H1 (cell line): Measurements from ENCODE around the gene MAN2C1. TPM values are rescaled to one million over a fixed set of nuclear protein-coding genes. Genes with fewer than 3 reads are reported as not detected.
A peak's percentile ranks its signal among the peaks of the same experiment; 100 is the strongest.

Experiments
- CTCF ChIA-PET: fragments of 300-600 bp; sonication (Branson Sonifier 250); formaldehyde crosslinking; loops from one replicate; lab custom pipeline; 2021; ENCODE audit not compliant: partially characterized antibody; lab: Charles Lee
- POLR2A ChIA-PET: fragments of 300-600 bp; sonication (Branson Sonifier 250); formaldehyde crosslinking; loops from one replicate; lab custom pipeline; 2021; ENCODE audit warnings: inconsistent platforms; ENCODE audit not compliant: partially characterized antibody; lab: Charles Lee
- DNase-seq, 2 experiments: peaks; one replicate each; pipeline versions ENCODE4 v3.0.0 to v3.0.0-alpha.2; 2010 to 2022; ENCODE audit warnings: low spot score in 2 of 2, low read depth in 1 of 2, mixed read lengths in 1 of 2
- FAIRE-seq: peaks from 2 replicates; lab custom pipeline; 2011; peaks lifted over from hg19 to GRCh38; lab: Jason Lieb, UNC
- H2AFZ ChIP-seq: 2 replicates; pipeline ENCODE4 v1.8.1; 2012; ENCODE audit warnings: low read length, inconsistent platforms
- H2AK5ac ChIP-seq: 2 replicates; pipeline ENCODE4 v1.6.1; 2013; ENCODE audit warnings: low read depth, low read length
- H2BK120ac ChIP-seq: replicated peaks from 2 replicates; pipeline ENCODE3; 2013; ENCODE audit warnings: low read depth, low read length, inconsistent platforms
- H2BK12ac ChIP-seq: 2 replicates; pipeline ENCODE4 v1.6.1; 2013; ENCODE audit warnings: low read depth, low read length
- H2BK15ac ChIP-seq: 2 replicates; pipeline ENCODE4 v1.6.1; 2013; ENCODE audit warnings: low read length
- H2BK20ac ChIP-seq: 2 replicates; pipeline ENCODE4 v1.6.1; 2013; ENCODE audit warnings: low read length
- H2BK5ac ChIP-seq: 2 replicates; pipeline ENCODE4 v1.6.1; 2013; ENCODE audit warnings: low read depth, low read length
- H3K14ac ChIP-seq: 2 replicates; pipeline ENCODE4 v1.6.1; 2013; ENCODE audit warnings: inconsistent platforms; ENCODE audit not compliant: insufficient read length
- H3K18ac ChIP-seq: 2 replicates; pipeline ENCODE4 v1.6.1; 2013; ENCODE audit warnings: low read length; ENCODE audit errors: extremely low read depth
- H3K23ac ChIP-seq: 2 replicates; pipeline ENCODE4 v1.6.1; 2013; ENCODE audit warnings: inconsistent platforms; ENCODE audit not compliant: insufficient read length
- H3K23me2 ChIP-seq: 2 replicates; pipeline ENCODE4 v1.6.1; 2013; ENCODE audit warnings: low read depth, low read length
- H3K27ac ChIP-seq: 2 replicates; pipeline ENCODE4 v1.6.1; 2011; ENCODE audit warnings: low read depth, low read length, inconsistent platforms
- H3K27me3 ChIP-seq, 4 experiments: replicated peaks in 1 of 4; 1 replicate in 1 of 4; 2 replicates in 3 of 4; pipeline versions ENCODE4 v1.6.1 to v1.8.1; 2011 to 2013; ENCODE audit warnings: low read length in 3 of 4, mild to moderate bottlenecking in 3 of 4, inconsistent platforms in 2 of 4, mixed read lengths in 2 of 4, moderate library complexity in 1 of 4; ENCODE audit not compliant: control insufficient read depth in 3 of 4, insufficient read depth in 3 of 4; ENCODE audit errors: extremely low read depth in 1 of 4
- H3K36me3 ChIP-seq, 4 experiments: 2 replicates each; pipeline versions ENCODE4 v1.6.1 to v1.8.1; 2011 to 2013; ENCODE audit warnings: mild to moderate bottlenecking in 4 of 4, low read length in 3 of 4, moderate library complexity in 2 of 4, control low read depth in 1 of 4, inconsistent platforms in 1 of 4; ENCODE audit not compliant: insufficient read depth in 4 of 4, control insufficient read depth in 2 of 4
- H3K4ac ChIP-seq: replicated peaks from 2 replicates; pipeline ENCODE3; 2013; ENCODE audit warnings: low read length, low read depth, mixed read lengths, inconsistent platforms; ENCODE audit not compliant: insufficient read length
- H3K4me1 ChIP-seq, 4 experiments: replicated peaks in 1 of 4; 1 replicate in 1 of 4; 2 replicates in 3 of 4; pipeline versions ENCODE4 v1.6.1 to v1.8.1; 2011 to 2013; ENCODE audit warnings: low read length in 3 of 4, inconsistent platforms in 2 of 4, mixed read lengths in 1 of 4; ENCODE audit not compliant: insufficient read depth in 4 of 4, control insufficient read depth in 3 of 4
- H3K4me2 ChIP-seq, 2 experiments: 2 replicates each; pipeline versions ENCODE4 v1.6.1 to v1.8.1; 2011 to 2013; ENCODE audit warnings: low read depth in 2 of 2, low read length in 2 of 2, control low read depth in 1 of 2, inconsistent platforms in 1 of 2, mild to moderate bottlenecking in 1 of 2; ENCODE audit not compliant: insufficient read depth in 1 of 2
- H3K4me3 ChIP-seq, 4 experiments: fragments of 200-600, 300-600 bp in 1 of 4; sonication (generic), shearing (Covaris generic), sonication (Bioruptor Twin) in 1 of 4; 2 replicates each; pipeline versions ENCODE4 v1.5.1 to v1.8.1; 2011 to 2016; ENCODE audit warnings: low read length in 4 of 4, low read depth in 3 of 4, control low read depth in 2 of 4, inconsistent platforms in 2 of 4, mild to moderate bottlenecking in 2 of 4, mixed read lengths in 1 of 4, moderate library complexity in 1 of 4; ENCODE audit not compliant: insufficient read depth in 2 of 4; ENCODE audit errors: extremely low read depth in 1 of 4
- H3K56ac ChIP-seq: replicated peaks from 2 replicates; pipeline ENCODE3; 2013; ENCODE audit warnings: low read depth, mild to moderate bottlenecking, mixed read lengths, low read length, inconsistent platforms; ENCODE audit not compliant: insufficient read length
- H3K79me1 ChIP-seq: 2 replicates; pipeline ENCODE4 v1.6.1; 2013; ENCODE audit warnings: low read depth, low read length, control low read depth
- H3K79me2 ChIP-seq, 2 experiments: 2 replicates each; pipeline versions ENCODE4 v1.6.1 to v1.8.1; 2012 to 2013; ENCODE audit warnings: low read length in 2 of 2, mild to moderate bottlenecking in 2 of 2, inconsistent platforms in 1 of 2; ENCODE audit not compliant: insufficient read depth in 2 of 2, control insufficient read depth in 1 of 2
- H3K9ac ChIP-seq, 4 experiments: replicated peaks in 1 of 4; 1 replicate in 1 of 4; 2 replicates in 3 of 4; pipeline versions ENCODE4 v1.6.1 to v1.8.1; 2011 to 2013; ENCODE audit warnings: low read depth in 3 of 4, low read length in 3 of 4, control low read depth in 2 of 4, mild to moderate bottlenecking in 2 of 4, moderate library complexity in 2 of 4, inconsistent platforms in 1 of 4; ENCODE audit errors: extremely low read depth in 1 of 4
- H3K9me3 ChIP-seq, 2 experiments: 2 replicates each; pipeline versions ENCODE4 v1.6.1 to v1.8.1; 2012 to 2013; ENCODE audit warnings: mild to moderate bottlenecking in 2 of 2, moderate library complexity in 2 of 2, control low read depth in 1 of 2, inconsistent platforms in 1 of 2, low read depth in 1 of 2, low read length in 1 of 2, mixed read lengths in 1 of 2; ENCODE audit not compliant: insufficient read depth in 2 of 2
- H4K20me1 ChIP-seq, 2 experiments: replicated peaks in 1 of 2; 2 replicates each; pipeline versions ENCODE3 to v1.8.1; 2011 to 2013; ENCODE audit warnings: inconsistent platforms in 2 of 2, low read length in 2 of 2, mild to moderate bottlenecking in 1 of 2; ENCODE audit not compliant: insufficient read depth in 2 of 2, control insufficient read depth in 1 of 2
- H4K5ac ChIP-seq: 2 replicates; pipeline ENCODE4 v1.6.1; 2013; ENCODE audit warnings: low read length, low read depth, mixed read lengths, inconsistent platforms; ENCODE audit not compliant: insufficient read length
- H4K8ac ChIP-seq: 2 replicates; pipeline ENCODE4 v1.8.0; 2013; ENCODE audit warnings: mild to moderate bottlenecking, moderate library complexity, low read length, inconsistent platforms; ENCODE audit not compliant: insufficient read depth; ENCODE audit errors: extremely low read depth
- H4K91ac ChIP-seq: replicated peaks from 2 replicates; pipeline ENCODE3; 2013; ENCODE audit warnings: low read length, mixed read lengths, inconsistent platforms; ENCODE audit not compliant: insufficient read length
- CBX5 ChIP-seq: fragments of 300-800, 300-1000 bp; sonication (generic); IDR thresholded peaks from 2 replicates; pipeline ENCODE4 v1.7.1; 2016; ENCODE audit warnings: antibody characterized with exemption, low read length, low read depth
- CEBPB ChIP-seq: IDR thresholded peaks from 2 replicates; pipeline ENCODE4 v1.6.1; 2012; ENCODE audit warnings: low read depth, low read length
- GTF2F1 ChIP-seq: IDR thresholded peaks from 2 replicates; pipeline ENCODE4 v1.6.1; 2012; ENCODE audit warnings: low read depth, low read length, improper control_type of control experiment, borderline replicate concordance
- HDAC2 ChIP-seq, 2 experiments: fragments of 300-600 bp in 1 of 2; sonication (generic) in 1 of 2; IDR thresholded peaks; 2 replicates each; pipeline ENCODE4 v1.6.1; 2011 to 2012; ENCODE audit warnings: low read depth in 2 of 2, low read length in 2 of 2, mild to moderate bottlenecking in 2 of 2, moderate library complexity in 2 of 2, borderline replicate concordance in 1 of 2, inconsistent platforms in 1 of 2
- KDM1A ChIP-seq: fragments of 200-600, 300-600 bp; sonication (generic); IDR thresholded peaks from 2 replicates; pipeline ENCODE4 v1.7.1; 2016; ENCODE audit warnings: mild to moderate bottlenecking, low read length, borderline replicate concordance
- POU5F1 ChIP-seq: IDR thresholded peaks from 2 replicates; pipeline ENCODE4 v1.6.1; 2011; ENCODE audit warnings: low read depth, mild to moderate bottlenecking, low read length, moderate library complexity
- SIRT6 ChIP-seq: IDR thresholded peaks from one replicate; pipeline ENCODE4 v1.7.1; 2012; ENCODE audit warnings: low read length, inconsistent platforms
- TEAD4 ChIP-seq: IDR thresholded peaks from 2 replicates; pipeline ENCODE4 v1.6.1; 2012; ENCODE audit warnings: low read depth, low read length, inconsistent platforms, mixed read lengths
- USF2 ChIP-seq: IDR thresholded peaks from 2 replicates; pipeline ENCODE4 v1.6.1; 2011; ENCODE audit warnings: low read length, improper control_type of control experiment
- WGBS, 2 experiments: shearing (Covaris generic) in 1 of 2; methylation state at CpG; one replicate each; pipeline versions ENCODE4 v1.1.6 to v1.1.7; 2013 to 2015; ENCODE audit warnings: low lambda C conversion rate in 2 of 2, mixed read lengths in 2 of 2, inconsistent platforms in 1 of 2, low coverage in 1 of 2, missing lambda C conversion rate in 1 of 2; ENCODE audit not compliant: insufficient replicate concordance in 2 of 2, insufficient coverage in 1 of 2, insufficient read length in 1 of 2; ENCODE audit errors: extremely low coverage in 1 of 2, missing lambda C conversion rate in 1 of 2; 5-methylcytosine and 5-hydroxymethylcytosine counted together
- polyA plus RNA-seq, 7 experiments: library from polyadenylated mRNA; depleted of rRNA in 3 of 7; stranded (reverse) in 5 of 7; unstranded in 2 of 7; fragments of >200 nt in 5 of 7; fragments of 200-250 nt in 2 of 7; gene quantifications; 1 replicate in 5 of 7; 2 replicates in 1 of 7; 4 replicates in 1 of 7; pipeline versions ENCODE4 v1.2.1 to v1.2.3, GENCODE V29; 2011 to 2013; ENCODE audit warnings: missing spikeins in 2 of 7, mixed read lengths in 2 of 7
- total RNA-seq: library from RNA; stranded (reverse); fragmentation: NEBNext Ultra II Directional; extraction: Animal tissue kit (Norgen Biotek cat#: 25700); gene quantifications from 2 replicates; pipeline ENCODE4 v1.2.1, GENCODE V29; 2021

The MAN2C1 gene
- total and polyA plus RNA-seq, 2 of the 8 experiments (the other 6 are each of a cell fraction or from before 2014, with no cell fraction given) = 56.3 to 88.9 TPM

- H2BK5ac ChIP-seq = no peak overlapping the region
- no peak overlapping the region for H2BK120ac ChIP-seq
- H3K23ac ChIP-seq = no peak overlapping the region
- no peak overlapping the region for H2BK20ac ChIP-seq
- no peak overlapping the region for H3K27ac ChIP-seq
- no peaks in the 10 kb centered on the region for H3K27me3 ChIP-seq
- FAIRE-seq (no peak), DNase-seq (no peak)
- POLR2A ChIA-PET = interaction anchor here (0.6 to 5.2 kb wide), 8 partner anchors 9 to 318 kb away, joined by 3 to 40 read pairs (median 4); no protein-coding TSS in a partner anchor
- no peaks in the 10 kb centered on the region; the same call in 1 of the 2 replicates for H3K79me1 ChIP-seq
- no peak overlapping the region for H3K18ac ChIP-seq
- H3K56ac ChIP-seq = no peak overlapping the region
- no peak overlapping the region for H3K9ac ChIP-seq
- peaks cover 0 to 4% of the 10 kb centered on the region in 2 experiments for H4K20me1 ChIP-seq
- H3K36me3 ChIP-seq = peaks cover 3 to 35% (median 27%) of the 10 kb centered on the region in 4 experiments; a peak in 7 of 8 replicates
- H2AK5ac ChIP-seq = no peak overlapping the region
- no peak overlapping the region for H4K8ac ChIP-seq
- peak overlapping the region in 3 of 4 experiments; percentile 59 to 85 (median 82); a peak in 3 of 8 replicates for H3K4me3 ChIP-seq
- no peak overlapping the region for H4K5ac ChIP-seq
- no peak overlapping the region for H2BK15ac ChIP-seq
- H3K79me2 ChIP-seq = no peaks in the 10 kb centered on the region; a peak in 1 of 4 replicates
- no peak overlapping the region for H2BK12ac ChIP-seq
- H3K23me2 ChIP-seq = peaks cover 4% of the 10 kb centered on the region
- H3K14ac ChIP-seq = no peak overlapping the region
- H3K4ac ChIP-seq = no peak overlapping the region
- 88% methylated on average over 7 of the region's 7 CpGs; no CpG with 5 or more reads in 1 of the 2 experiments for WGBS, 2 experiments
- no peaks in the 10 kb centered on the region for H3K9me3 ChIP-seq
- H2AFZ ChIP-seq = no peak overlapping the region
- TF ChIP-seq HDAC2 (IDR thresholded peaks at IDR 0.05; ENCODE audit: borderline replicate concordance in 1 of 2, low read depth in 2 of 2, low read length in 2 of 2) (no peak), USF2 (no peak), SIRT6 (no peak), CEBPB (no peak; the same call in 1 of the 2 replicates), CBX5 (no peak), GTF2F1 (no peak), KDM1A (peak; percentile 74; the same call in 1 of the 2 replicates), TEAD4 (no peak), POU5F1 (no peak)
- CTCF ChIA-PET = interaction anchor here (0.7 to 2.4 kb wide), 4 partner anchors 10 to 500 kb away, joined by 3 to 9 read pairs (median 4); no protein-coding TSS in a partner anchor
- peaks cover 0 to 4% (median 1%) of the 10 kb centered on the region in 4 experiments; a peak in 4 of 7 replicates for H3K4me1 ChIP-seq
- H3K4me2 ChIP-seq = peak overlapping the region; percentile 83 to 85; a peak in 3 of 4 replicates
- no peak overlapping the region for H4K91ac ChIP-seq
Measured at GRCh38 chr15:75369897-75370581, 1.6 kb upstream of the MAN2C1 start.
